HTERT RPE-1 (cell line): ENCODE measurements around the gene IRF9.

Experiments used
- in situ Hi-C: fragments of 300-500 bp; cut with MboI; formaldehyde crosslinking; loops from 4 replicates; pipeline ENCODE4 v1.14.3; 2020; ENCODE audit warnings: low sequenced_read_pairs

The IRF9 gene

GRCh38 chr14:24213866-24214662, 53.0 kb downstream of the IRF9 start:
- in situ Hi-C loops, result no loop called here

GRCh38 chr14:24215495-24216344, 54.7 kb downstream of the IRF9 start, which contains the start of gene MDP1:
MDP1 (minus strand) TSS chr14:24216066; CDS start chr14:24215955, 111 bp downstream.
- in situ Hi-C loops, result no loop called here
